ENCODE measurements around the gene LIPE. TPM values are rescaled to one million over a fixed set of nuclear protein-coding genes. Genes with fewer than 3 reads are reported as not detected.

Gene LIPE
- total RNA-seq, 1 experiment from 2014 or later: 10.2 TPM

- ATAC-seq: no peak
- DNase-seq (ENCODE audit: low spot score): no peak
- Mint-ChIP-seq H3K27ac (no peak overlapping the region), H3K9me3 (no peaks in the 10 kb centered on the region), H3K4me3 (no peak overlapping the region), H3K27me3 (ENCODE audit: low read depth) (peaks cover 21% of the 10 kb centered on the region), H3K36me3 (peaks cover 5% of the 10 kb centered on the region; the same call in 1 of the 2 replicates), H3K4me1 (peaks cover 10% of the 10 kb centered on the region)
- ChIA-PET CTCF (interaction anchor here (0.9 to 3.1 kb wide), 8 partner anchors 8 to 60 kb away, joined by 3 to 12 read pairs (median 4); no protein-coding TSS in a partner anchor), POLR2A (no interaction called here)
- TF ChIP-seq NR1H2 (CRISPR knock-in tag; IDR thresholded peaks at IDR 0.05): no peak
- no peak for TF ChIP-seq ATF1 (CRISPR knock-in tag; IDR thresholded peaks at IDR 0.05)
- TF ChIP-seq HMGXB4 (CRISPR knock-in tag; IDR thresholded peaks at IDR 0.05): no peak
- TF ChIP-seq, protein P1, sequence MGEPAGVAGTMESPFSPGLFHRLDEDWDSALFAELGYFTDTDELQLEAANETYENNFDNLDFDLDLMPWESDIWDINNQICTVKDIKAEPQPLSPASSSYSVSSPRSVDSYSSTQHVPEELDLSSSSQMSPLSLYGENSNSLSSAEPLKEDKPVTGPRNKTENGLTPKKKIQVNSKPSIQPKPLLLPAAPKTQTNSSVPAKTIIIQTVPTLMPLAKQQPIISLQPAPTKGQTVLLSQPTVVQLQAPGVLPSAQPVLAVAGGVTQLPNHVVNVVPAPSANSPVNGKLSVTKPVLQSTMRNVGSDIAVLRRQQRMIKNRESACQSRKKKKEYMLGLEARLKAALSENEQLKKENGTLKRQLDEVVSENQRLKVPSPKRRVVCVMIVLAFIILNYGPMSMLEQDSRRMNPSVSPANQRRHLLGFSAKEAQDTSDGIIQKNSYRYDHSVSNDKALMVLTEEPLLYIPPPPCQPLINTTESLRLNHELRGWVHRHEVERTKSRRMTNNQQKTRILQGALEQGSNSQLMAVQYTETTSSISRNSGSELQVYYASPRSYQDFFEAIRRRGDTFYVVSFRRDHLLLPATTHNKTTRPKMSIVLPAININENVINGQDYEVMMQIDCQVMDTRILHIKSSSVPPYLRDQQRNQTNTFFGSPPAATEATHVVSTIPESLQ (CRISPR knock-in tag; IDR thresholded peaks at IDR 0.05): no peak
- no peak for TF ChIP-seq ATF3 (CRISPR knock-in tag; conservative IDR thresholded peaks at IDR 0.05)
- no peak for TF ChIP-seq E2F1 (CRISPR knock-in tag; IDR thresholded peaks at IDR 0.05)
- no peak for TF ChIP-seq ZBTB21 (CRISPR knock-in tag; IDR thresholded peaks at IDR 0.05; ENCODE audit: borderline replicate concordance)
- no peak for TF ChIP-seq SMAD3 (CRISPR knock-in tag; IDR thresholded peaks at IDR 0.05; ENCODE audit: borderline replicate concordance)
- no peak for TF ChIP-seq FOXJ3 (CRISPR knock-in tag; IDR thresholded peaks at IDR 0.05; ENCODE audit: borderline replicate concordance)
These were observed 47.0 kb downstream of the LIPE start for GRCh38 chr19:42380155-42380554.

- ATAC-seq: no peak
- POLR2A ChIA-PET: interaction anchor here (1.0 kb wide), 1 partner anchor 17 kb away, joined by 3 read pairs; no protein-coding TSS in a partner anchor
- no peak for TF ChIP-seq ATF3 (CRISPR knock-in tag; conservative IDR thresholded peaks at IDR 0.05)
- TF ChIP-seq OVOL2 (CRISPR knock-in tag; IDR thresholded peaks at IDR 0.05; ENCODE audit: borderline replicate concordance): no peak
- TF ChIP-seq ZNF396 (CRISPR knock-in tag; IDR thresholded peaks at IDR 0.05; ENCODE audit: borderline replicate concordance): no peak
- TF ChIP-seq SMAD3 (CRISPR knock-in tag; IDR thresholded peaks at IDR 0.05; ENCODE audit: borderline replicate concordance): no peak
- no peak for TF ChIP-seq NFATC4 (CRISPR knock-in tag; IDR thresholded peaks at IDR 0.05)
- TF ChIP-seq ZNF317 (CRISPR knock-in tag; IDR thresholded peaks at IDR 0.05; ENCODE audit: borderline replicate concordance, low read depth): no peak
- no peak for TF ChIP-seq ZNF281 (CRISPR knock-in tag; IDR thresholded peaks at IDR 0.05)
- TF ChIP-seq, protein P2, sequence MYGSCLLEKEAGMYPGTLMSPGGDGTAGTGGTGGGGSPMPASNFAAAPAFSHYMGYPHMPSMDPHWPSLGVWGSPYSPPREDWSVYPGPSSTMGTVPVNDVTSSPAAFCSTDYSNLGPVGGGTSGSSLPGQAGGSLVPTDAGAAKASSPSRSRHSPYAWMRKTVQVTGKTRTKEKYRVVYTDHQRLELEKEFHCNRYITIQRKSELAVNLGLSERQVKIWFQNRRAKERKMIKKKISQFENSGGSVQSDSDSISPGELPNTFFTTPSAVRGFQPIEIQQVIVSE (CRISPR knock-in tag; IDR thresholded peaks at IDR 0.05; ENCODE audit: borderline replicate concordance): no peak
- TF ChIP-seq, protein P3, sequence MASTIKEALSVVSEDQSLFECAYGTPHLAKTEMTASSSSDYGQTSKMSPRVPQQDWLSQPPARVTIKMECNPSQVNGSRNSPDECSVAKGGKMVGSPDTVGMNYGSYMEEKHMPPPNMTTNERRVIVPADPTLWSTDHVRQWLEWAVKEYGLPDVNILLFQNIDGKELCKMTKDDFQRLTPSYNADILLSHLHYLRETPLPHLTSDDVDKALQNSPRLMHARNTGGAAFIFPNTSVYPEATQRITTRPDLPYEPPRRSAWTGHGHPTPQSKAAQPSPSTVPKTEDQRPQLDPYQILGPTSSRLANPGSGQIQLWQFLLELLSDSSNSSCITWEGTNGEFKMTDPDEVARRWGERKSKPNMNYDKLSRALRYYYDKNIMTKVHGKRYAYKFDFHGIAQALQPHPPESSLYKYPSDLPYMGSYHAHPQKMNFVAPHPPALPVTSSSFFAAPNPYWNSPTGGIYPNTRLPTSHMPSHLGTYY (CRISPR knock-in tag; IDR thresholded peaks at IDR 0.05): no peak
- no peak for TF ChIP-seq TEAD1 (CRISPR knock-in tag; IDR thresholded peaks at IDR 0.05)
- TF ChIP-seq PREB (CRISPR knock-in tag; IDR thresholded peaks at IDR 0.05; ENCODE audit: borderline replicate concordance): no peak
- TF ChIP-seq NFYB (CRISPR knock-in tag; conservative IDR thresholded peaks at IDR 0.05; ENCODE audit: low read depth): no peak
- no peak for TF ChIP-seq ATF1 (CRISPR knock-in tag; IDR thresholded peaks at IDR 0.05)
These were observed 48.7 kb downstream of the LIPE start for GRCh38 chr19:42378225-42379215.

More at GRCh38 chr19:42378225-42379215, 48.7 kb downstream of the LIPE start:
- peaks cover 10% of the 10 kb centered on the region for H3K4me1 Mint-ChIP-seq
- no peak for DNase-seq (ENCODE audit: low spot score)
- H3K27ac Mint-ChIP-seq: no peak overlapping the region
- H3K27me3 Mint-ChIP-seq (ENCODE audit: low read depth): peaks cover 18% of the 10 kb centered on the region
- no peaks in the 10 kb centered on the region for H3K9me3 Mint-ChIP-seq
- peaks cover 12% of the 10 kb centered on the region for H3K36me3 Mint-ChIP-seq
- CTCF ChIA-PET: interaction anchor here (0.5 to 3.1 kb wide), 4 partner anchors 7 to 35 kb away, joined by 3 to 12 read pairs (median 4); no protein-coding TSS in a partner anchor
- H3K4me3 Mint-ChIP-seq: no peak overlapping the region
